Left lung (tissue), 10 donors: ENCODE data around the gene TAAR1. TPM values are rescaled to one million over a fixed set of nuclear protein-coding genes. Genes with fewer than 3 reads are reported as not detected.
A peak's percentile ranks its signal among the peaks of the same experiment; 100 is the strongest.
"Not testable (repeated sequence)": the region's sequence is repeated elsewhere in the genome, so short reads cannot be mapped to it uniquely, and the experiment has no call there.

Source experiments
- ATAC-seq: fragments of 200-7000 bp; cut with Tn5 transposase; one replicate; pipeline ENCODE4 v1.9.1; 2020; ENCODE audit warnings: moderate library complexity
- DNase-seq, 4 donors: peaks; one replicate each; pipeline ENCODE4 v3.0.0-alpha.2; 2013 to 2020
- H3K27ac ChIP-seq, 2 donors: fragments of 200-600 bp; sonication (generic) in 1 of 2; one replicate each; pipeline versions ENCODE4 v1.5.0 to v1.8.0; 2020 to 2021
- H3K27me3 ChIP-seq, 2 donors: fragments of 200-600 bp; sonication (generic) in 1 of 2; one replicate each; pipeline versions ENCODE4 v1.5.0 to v1.8.0; 2020 to 2021
- H3K36me3 ChIP-seq, 2 donors: fragments of 200-600 bp; sonication (generic) in 1 of 2; one replicate each; pipeline versions ENCODE4 v1.5.0 to v1.8.0; 2020 to 2021
- H3K4me1 ChIP-seq, 2 donors: fragments of 200-600 bp; one replicate each; pipeline ENCODE4 v1.8.0; 2021
- H3K4me3 ChIP-seq, 2 donors: fragments of 200-600 bp; sonication (generic) in 1 of 2; one replicate each; pipeline versions ENCODE4 v1.5.0 to v1.8.0; 2020 to 2021; ENCODE audit warnings: mild to moderate bottlenecking in 1 of 2
- H3K9me3 ChIP-seq, 2 donors: fragments of 200-600 bp; sonication (generic) in 1 of 2; one replicate each; pipeline versions ENCODE4 v1.5.0 to v1.8.0; 2020 to 2021
- intact Hi-C, 2 donors: fragments of 100-400 bp; cut with DNase I; formaldehyde crosslinking; loops; one replicate each; pipeline versions ENCODE4 v1.11.2 to v1.14.2; 2022
- polyA plus RNA-seq, 6 donors: library from polyadenylated mRNA; unstranded; fragments of 120-200 nt; gene quantifications; one replicate each; pipeline ENCODE4 v1.2.1, GENCODE V29; 2013; ENCODE audit not compliant: insufficient read length in 6 of 6
- total RNA-seq, 2 donors: library from RNA; stranded (reverse); fragmentation: NEBNext Ultra II Directional; extraction: Animal tissue kit (Norgen Biotek cat#: 25700); gene quantifications; one replicate each; pipeline ENCODE4 v1.2.1, GENCODE V29; 2021
- TF ChIP-seq, protein P1 (sequence below), 2 donors: fragments of 200-600 bp; sonication (generic) in 1 of 2; IDR thresholded peaks; one replicate each; pipeline versions ENCODE4 v1.5.0 to v1.8.0; 2021; ENCODE audit warnings: antibody characterized with exemption in 2 of 2
- donor health status: DM: no; HTN: yes; CAD: no.
- donor health status: DM: no; HTN: no; CAD: no.

The TAAR1 gene
- total and polyA plus RNA-seq, 8 donors = 0.13 to 0.16 (median 0.15) TPM; not detected in 5

DNA sequence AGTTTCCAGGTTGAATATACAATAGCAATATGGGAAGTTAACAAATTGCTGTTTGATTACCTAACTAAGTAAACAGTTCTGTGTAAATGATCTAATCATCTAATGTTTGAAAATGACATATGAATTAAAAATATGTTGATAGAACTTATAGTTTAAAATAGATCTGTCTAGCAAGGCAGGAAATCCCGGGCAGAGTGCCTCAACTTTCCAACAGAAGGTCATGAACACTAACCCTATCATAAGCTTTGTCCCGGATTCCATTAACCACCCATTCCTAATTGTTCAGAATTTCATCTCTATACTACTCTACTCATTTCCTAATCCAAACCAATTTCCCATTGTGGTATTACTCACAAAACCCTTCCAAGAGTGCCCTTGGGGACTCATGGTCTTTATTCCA is 10.2 kb downstream of the TAAR1 start:
- no peak for ATAC-seq
- TF ChIP-seq, protein P1, sequence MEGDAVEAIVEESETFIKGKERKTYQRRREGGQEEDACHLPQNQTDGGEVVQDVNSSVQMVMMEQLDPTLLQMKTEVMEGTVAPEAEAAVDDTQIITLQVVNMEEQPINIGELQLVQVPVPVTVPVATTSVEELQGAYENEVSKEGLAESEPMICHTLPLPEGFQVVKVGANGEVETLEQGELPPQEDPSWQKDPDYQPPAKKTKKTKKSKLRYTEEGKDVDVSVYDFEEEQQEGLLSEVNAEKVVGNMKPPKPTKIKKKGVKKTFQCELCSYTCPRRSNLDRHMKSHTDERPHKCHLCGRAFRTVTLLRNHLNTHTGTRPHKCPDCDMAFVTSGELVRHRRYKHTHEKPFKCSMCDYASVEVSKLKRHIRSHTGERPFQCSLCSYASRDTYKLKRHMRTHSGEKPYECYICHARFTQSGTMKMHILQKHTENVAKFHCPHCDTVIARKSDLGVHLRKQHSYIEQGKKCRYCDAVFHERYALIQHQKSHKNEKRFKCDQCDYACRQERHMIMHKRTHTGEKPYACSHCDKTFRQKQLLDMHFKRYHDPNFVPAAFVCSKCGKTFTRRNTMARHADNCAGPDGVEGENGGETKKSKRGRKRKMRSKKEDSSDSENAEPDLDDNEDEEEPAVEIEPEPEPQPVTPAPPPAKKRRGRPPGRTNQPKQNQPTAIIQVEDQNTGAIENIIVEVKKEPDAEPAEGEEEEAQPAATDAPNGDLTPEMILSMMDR (IDR thresholded peaks at IDR 0.05) = no peak
- no peak for DNase-seq
- intact Hi-C loops = no loop called here
- Histone ChIP-seq H3K4me3 (no peak overlapping the region), H3K27ac (peak overlapping the region in 1 of 2 donors; percentile 70), H3K27me3 (no peaks in the 10 kb centered on the region), H3K9me3 (no peaks in the 10 kb centered on the region), H3K36me3 (no peaks in the 10 kb centered on the region), H3K4me1 (peaks cover 0 to 10% of the 10 kb centered on the region in 2 donors)

DNA sequence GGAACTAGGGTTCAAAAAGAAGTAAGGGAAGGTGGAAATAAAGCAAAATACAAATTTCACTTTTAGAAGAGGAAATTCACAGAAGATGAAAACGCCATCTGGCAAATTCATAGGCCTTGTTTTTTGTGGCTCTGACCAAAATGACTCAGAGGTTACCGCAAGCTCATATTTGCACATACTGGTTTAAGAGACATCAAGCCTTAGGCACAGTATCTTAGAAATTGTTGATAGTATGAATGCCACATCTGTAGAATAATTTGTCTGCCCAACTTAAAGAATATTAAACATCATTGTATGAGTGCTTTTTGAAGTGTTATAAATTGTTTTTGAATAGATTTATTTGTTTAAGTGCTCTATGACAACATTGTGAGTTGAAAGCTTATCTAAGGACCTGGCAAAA is 10.6 kb downstream of the TAAR1 start:
- H3K4me1 ChIP-seq = peaks cover 0 to 10% of the 10 kb centered on the region in 2 donors
- DNase-seq (no peak), ATAC-seq (no peak)
- no peaks in the 10 kb centered on the region for H3K27me3 ChIP-seq
- no peaks in the 10 kb centered on the region for H3K9me3 ChIP-seq
- TF ChIP-seq, protein P1 (IDR thresholded peaks at IDR 0.05) = no peak
- intact Hi-C loops = no loop called here
- no peaks in the 10 kb centered on the region for H3K36me3 ChIP-seq
- H3K4me3 ChIP-seq = no peak overlapping the region
- H3K27ac ChIP-seq = peak overlapping the region in 1 of 2 donors; percentile 70

DNA sequence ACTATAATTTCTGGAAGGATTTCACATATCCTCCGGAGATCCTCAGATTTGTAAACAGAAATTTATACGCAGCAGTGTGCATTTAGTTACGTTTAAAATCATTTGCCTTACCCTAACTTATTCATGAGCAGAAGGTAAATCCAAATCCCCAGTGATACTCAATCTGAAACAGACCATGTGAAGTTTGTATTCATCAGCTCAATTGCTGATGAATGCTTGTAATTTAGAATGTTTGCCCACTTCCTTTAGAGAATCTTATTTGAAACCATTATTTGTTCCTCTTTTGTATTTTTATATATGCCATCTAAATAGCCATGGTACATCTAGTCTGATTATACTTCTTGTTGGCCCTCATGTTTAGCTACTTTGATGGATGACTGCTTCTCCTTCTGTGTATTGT is 15.4 kb downstream of the TAAR1 start:
- Histone ChIP-seq H3K4me1 (peaks cover 0 to 6% of the 10 kb centered on the region in 2 donors), H3K36me3 (no peaks in the 10 kb centered on the region), H3K4me3 (no peak overlapping the region), H3K27me3 (no peaks in the 10 kb centered on the region), H3K9me3 (no peaks in the 10 kb centered on the region), H3K27ac (no peak overlapping the region)
- no peak for ATAC-seq
- intact Hi-C loops = no loop called here
- no peak for DNase-seq
- TF ChIP-seq, protein P1 (IDR thresholded peaks at IDR 0.05) = no peak

DNA sequence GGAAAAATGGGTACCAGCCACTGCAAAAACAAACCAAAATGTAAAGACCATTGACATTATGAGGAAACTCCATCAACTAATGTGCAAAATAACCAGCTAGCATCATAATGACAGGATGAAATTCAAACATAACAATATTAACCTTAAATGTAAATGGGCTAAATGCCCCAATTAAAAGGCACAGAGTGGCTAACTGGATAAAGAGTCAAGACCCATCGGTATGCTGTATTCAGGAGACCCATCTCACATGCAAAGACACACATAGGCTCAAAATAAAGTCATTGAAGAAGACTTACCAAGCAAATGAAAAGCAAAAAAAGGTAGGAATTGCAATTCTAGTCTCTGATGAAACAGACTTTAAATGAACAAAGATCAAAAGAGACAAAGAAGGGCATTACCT is 21.8 kb downstream of the TAAR1 start:
- H3K9me3 ChIP-seq, H3K4me3 ChIP-seq, H3K27ac ChIP-seq, DNase-seq, intact Hi-C loops, H3K4me1 ChIP-seq, H3K36me3 ChIP-seq, ATAC-seq: not testable (repeated sequence)
- peaks cover 0 to 16% of the 10 kb centered on the region in 2 donors for H3K27me3 ChIP-seq

DNA sequence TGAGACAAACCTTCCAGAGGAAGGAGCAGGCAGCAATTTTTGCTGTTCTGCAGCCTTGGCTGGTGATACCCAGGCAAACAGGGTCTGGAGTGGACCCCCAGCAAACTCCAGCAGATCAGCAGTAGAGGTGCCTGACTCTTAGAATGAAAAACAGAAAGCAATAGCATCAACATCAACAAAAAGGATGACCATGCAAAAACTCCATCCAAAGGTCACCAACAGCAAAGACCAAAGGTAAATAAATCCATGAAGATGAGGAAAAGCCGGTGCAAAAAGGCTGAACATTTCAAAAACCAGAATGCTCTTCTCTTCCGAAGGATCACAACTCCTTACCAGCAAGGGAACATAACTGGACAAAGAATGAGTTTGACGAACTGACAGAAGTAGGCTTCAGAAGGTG is 23.1 kb downstream of the TAAR1 start:
- ATAC-seq, H3K27ac ChIP-seq, H3K9me3 ChIP-seq, H3K4me3 ChIP-seq, H3K36me3 ChIP-seq, H3K4me1 ChIP-seq, DNase-seq, intact Hi-C loops: not testable (repeated sequence)
- peaks cover 0 to 16% of the 10 kb centered on the region in 2 donors for H3K27me3 ChIP-seq

DNA sequence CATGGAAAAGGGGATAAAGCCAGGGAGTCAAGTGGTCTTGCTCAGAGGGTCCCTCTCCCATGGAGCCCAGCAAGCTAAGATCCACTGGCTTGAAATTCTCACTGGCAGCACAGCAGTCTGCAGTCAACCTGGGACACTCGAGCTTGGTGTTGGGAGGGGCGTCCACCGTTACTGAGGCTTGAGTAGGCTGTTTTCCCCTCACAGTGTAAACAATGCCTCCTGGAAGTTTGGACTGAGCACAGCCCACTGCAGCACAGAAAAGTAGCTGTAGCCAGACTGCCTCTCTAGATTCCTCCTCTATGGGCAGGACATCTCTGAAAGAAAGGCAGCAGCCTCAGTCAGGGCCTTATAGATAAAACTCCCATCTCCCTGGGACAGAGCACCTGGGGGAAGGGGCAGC is 23.7 kb downstream of the TAAR1 start:
- ATAC-seq = not testable (repeated sequence)

DNA sequence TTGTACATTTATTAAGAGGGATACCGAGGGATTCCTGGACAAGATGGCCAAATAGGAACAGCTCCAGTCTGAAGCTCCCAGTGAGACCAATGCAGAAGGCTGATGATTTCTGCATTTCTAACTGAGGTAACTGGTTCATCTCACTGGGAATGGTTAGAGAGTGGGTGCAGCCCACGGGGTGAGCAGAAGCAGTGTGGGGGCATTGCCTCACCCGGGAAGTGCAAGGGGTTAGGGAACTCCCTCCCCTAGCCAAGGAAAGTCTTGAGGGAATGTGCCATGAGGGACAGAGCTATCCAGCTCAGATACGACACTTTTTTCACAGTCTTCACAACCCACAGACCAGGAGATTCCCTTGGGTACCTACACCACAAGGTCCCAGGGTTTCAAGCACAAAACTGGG is 24.2 kb downstream of the TAAR1 start:
- DNase-seq (no peak), ATAC-seq (no peak)
- Histone ChIP-seq H3K4me3 (no peak overlapping the region), H3K27me3 (peaks cover 0 to 16% of the 10 kb centered on the region in 2 donors), H3K9me3 (no peaks in the 10 kb centered on the region), H3K4me1 (no peaks in the 10 kb centered on the region), H3K27ac (no peak overlapping the region), H3K36me3 (no peaks in the 10 kb centered on the region)
- intact Hi-C loops = no loop called here
- TF ChIP-seq, protein P1 (IDR thresholded peaks at IDR 0.05) = no peak

More for the DNA sequence above, 23.7 kb downstream of the TAAR1 start:
- H3K36me3 ChIP-seq, H3K4me1 ChIP-seq, intact Hi-C loops, H3K9me3 ChIP-seq, H3K4me3 ChIP-seq, H3K27ac ChIP-seq, DNase-seq: not testable (repeated sequence)
- H3K27me3 ChIP-seq = peaks cover 0 to 16% of the 10 kb centered on the region in 2 donors
